PC-3 (cell line): Measurements from ENCODE around the gene ARHGAP31. TPM values are rescaled to one million over a fixed set of nuclear protein-coding genes. Genes with fewer than 3 reads are reported as not detected.

Experiments
- ATAC-seq: fragments of 200-7000 bp; cut with Tn5 transposase; 2 replicates; pipeline ENCODE4 v1.9.1; 2020; ENCODE audit warnings: mild to moderate bottlenecking, moderate library complexity
- BruUV-seq: library from RNA; stranded (reverse); fragments of 400-500 nt; replicated peaks from 2 replicates; lab custom pipeline; 2021; lab: Mats Ljungman, UMichigan
- CTCF ChIA-PET: fragments of 300-600 bp; sonication (Branson Sonifier 250); formaldehyde crosslinking; loops from one replicate; lab custom pipeline; 2022; ENCODE audit warnings: antibody characterized with exemption; lab: Charles Lee
- POLR2A ChIA-PET: fragments of 300-600 bp; sonication (Branson Sonifier 250); formaldehyde crosslinking; loops from one replicate; lab custom pipeline; 2022; ENCODE audit warnings: antibody characterized with exemption; ENCODE audit not compliant: unreplicated experiment; lab: Charles Lee
- DNase-seq: peaks from one replicate; pipeline ENCODE4 v3.0.0-alpha.2; 2015
- H2AFZ ChIP-seq: fragments of 300-600 bp; sonication (generic); 2 replicates; pipeline ENCODE4 v1.6.0; 2016; ENCODE audit warnings: antibody characterized with exemption, low read length
- H3F3A ChIP-seq: fragments of 300-600 bp; sonication (generic); one replicate; pipeline ENCODE4 v1.6.0; 2017; ENCODE audit warnings: antibody characterized with exemption, low read length, control low read depth, mild to moderate bottlenecking; ENCODE audit not compliant: unreplicated experiment
- H3K27ac ChIP-seq: fragments of 300-600 bp; sonication (generic); 2 replicates; pipeline ENCODE4 v1.5.1; 2016; ENCODE audit warnings: mild to moderate bottlenecking, low read length
- H3K27me3 ChIP-seq: fragments of 300-600 bp; sonication (generic); 2 replicates; pipeline ENCODE4 v1.6.1; 2016; ENCODE audit warnings: low read length, mixed read lengths
- H3K36me3 ChIP-seq: fragments of 300-600 bp; sonication (generic); 2 replicates; pipeline ENCODE4 v1.6.1; 2016; ENCODE audit warnings: low read depth, mixed run types, low read length, mixed read lengths
- H3K4me1 ChIP-seq: fragments of 300-600 bp; sonication (generic); 2 replicates; pipeline ENCODE4 v1.5.1; 2016; ENCODE audit warnings: low read length; ENCODE audit not compliant: insufficient read depth
- H3K4me2 ChIP-seq: fragments of 300-600 bp; sonication (generic); 2 replicates; pipeline ENCODE4 v1.6.0; 2016; ENCODE audit warnings: low read length
- H3K4me3 ChIP-seq: fragments of 300-600 bp; sonication (generic); 2 replicates; pipeline ENCODE4 v1.5.1; 2016; ENCODE audit warnings: mild to moderate bottlenecking, low read length, mixed read lengths
- H3K79me2 ChIP-seq: fragments of 300-600 bp; sonication (generic); 2 replicates; pipeline ENCODE4 v1.6.1; 2017; ENCODE audit warnings: low read length, mixed read lengths
- H3K9ac ChIP-seq: fragments of 300-600 bp; sonication (generic); 2 replicates; pipeline ENCODE4 v1.6.0; 2016; ENCODE audit warnings: mild to moderate bottlenecking, low read length
- H3K9me2 ChIP-seq: fragments of 300-600 bp; sonication (generic); replicated peaks from 2 replicates; pipeline ENCODE4 v1.6.1; 2016; ENCODE audit warnings: mixed run types, low read length, mixed read lengths
- H3K9me3 ChIP-seq: fragments of 300-600 bp; sonication (generic); 2 replicates; pipeline ENCODE4 v1.6.1; 2016; ENCODE audit warnings: low read length, mixed read lengths
- H4K20me1 ChIP-seq: fragments of 300-600 bp; sonication (generic); 2 replicates; pipeline ENCODE4 v1.6.1; 2016; ENCODE audit warnings: low read length, mixed read lengths
- EZH2 ChIP-seq: fragments of 300-600 bp; sonication (generic); IDR thresholded peaks from one replicate; pipeline ENCODE4 v1.6.1; 2017; ENCODE audit warnings: antibody characterized with exemption, mild to moderate bottlenecking, low read length; ENCODE audit not compliant: unreplicated experiment
- EZH2phosphoT487 ChIP-seq: fragments of 300-600 bp; sonication (generic); IDR thresholded peaks from 2 replicates; pipeline ENCODE4 v1.6.1; 2018; ENCODE audit warnings: mild to moderate bottlenecking, antibody characterized with exemption, low read length, borderline replicate concordance
- intact Hi-C: fragments of 100-400 bp; cut with micrococcal nuclease; formaldehyde crosslinking; loops from 2 replicates; pipeline ENCODE4 v1.9.0; 2023
- total RNA-seq: library from RNA; depleted of rRNA; stranded (reverse); fragments of >200 nt; gene quantifications from 2 replicates; pipeline ENCODE4 v1.2.3, GENCODE V29; 2014
- TF ChIP-seq, protein P1 (sequence below): fragments of 300-600 bp; sonication (generic); conservative IDR thresholded peaks from 2 replicates; pipeline ENCODE4 v1.5.1; 2017; ENCODE audit warnings: antibody characterized with exemption, low read depth, mild to moderate bottlenecking, low read length

ARHGAP31 gene
- total RNA-seq, 1 experiment from 2014 or later: 7.8 TPM

GRCh38 chr3:119291062-119291700 lies 3.0 kb upstream of the ARHGAP31 start:
- POLR2A ChIA-PET: no interaction called here
- CTCF ChIA-PET: no interaction called here
- Histone ChIP-seq H3K9me3 (peaks cover 11% of the 10 kb centered on the region), H3K9me2 (no peaks in the 10 kb centered on the region), H3K9ac (no peak overlapping the region), H3K4me2 (no peak overlapping the region), H2AFZ (no peak overlapping the region), H3K27ac (no peak overlapping the region), H3K4me3 (no peak overlapping the region), H3K36me3 (no peaks in the 10 kb centered on the region), H3K4me1 (peaks cover 14% of the 10 kb centered on the region), H3F3A (no peaks in the 10 kb centered on the region), H4K20me1 (no peaks in the 10 kb centered on the region), H3K27me3 (no peaks in the 10 kb centered on the region), H3K79me2 (peaks cover 17% of the 10 kb centered on the region)
- TF ChIP-seq, protein P1, sequence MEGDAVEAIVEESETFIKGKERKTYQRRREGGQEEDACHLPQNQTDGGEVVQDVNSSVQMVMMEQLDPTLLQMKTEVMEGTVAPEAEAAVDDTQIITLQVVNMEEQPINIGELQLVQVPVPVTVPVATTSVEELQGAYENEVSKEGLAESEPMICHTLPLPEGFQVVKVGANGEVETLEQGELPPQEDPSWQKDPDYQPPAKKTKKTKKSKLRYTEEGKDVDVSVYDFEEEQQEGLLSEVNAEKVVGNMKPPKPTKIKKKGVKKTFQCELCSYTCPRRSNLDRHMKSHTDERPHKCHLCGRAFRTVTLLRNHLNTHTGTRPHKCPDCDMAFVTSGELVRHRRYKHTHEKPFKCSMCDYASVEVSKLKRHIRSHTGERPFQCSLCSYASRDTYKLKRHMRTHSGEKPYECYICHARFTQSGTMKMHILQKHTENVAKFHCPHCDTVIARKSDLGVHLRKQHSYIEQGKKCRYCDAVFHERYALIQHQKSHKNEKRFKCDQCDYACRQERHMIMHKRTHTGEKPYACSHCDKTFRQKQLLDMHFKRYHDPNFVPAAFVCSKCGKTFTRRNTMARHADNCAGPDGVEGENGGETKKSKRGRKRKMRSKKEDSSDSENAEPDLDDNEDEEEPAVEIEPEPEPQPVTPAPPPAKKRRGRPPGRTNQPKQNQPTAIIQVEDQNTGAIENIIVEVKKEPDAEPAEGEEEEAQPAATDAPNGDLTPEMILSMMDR: no peak
- TF ChIP-seq EZH2phosphoT487 (no peak), EZH2 (no peak)
- intact Hi-C loops: no loop called here
- no TSS peak for BruUV-seq
- no peak for ATAC-seq
- no peak for DNase-seq

- POLR2A ChIA-PET: interaction anchor here (0.6 kb wide), 1 partner anchor 171 kb away, joined by 4 read pairs; the partner anchor contains the start of gene TMEM39A
- H3K9ac ChIP-seq: no peak overlapping the region
These were observed 1.5 kb upstream of the ARHGAP31 start for GRCh38 chr3:119292666-119293065.

More at GRCh38 chr3:119292666-119293065, 1.5 kb upstream of the ARHGAP31 start:
- no peak overlapping the region for H3K27ac ChIP-seq
- no peak overlapping the region for H2AFZ ChIP-seq
- no peaks in the 10 kb centered on the region for H3K27me3 ChIP-seq
- TF ChIP-seq, protein P1: no peak
- TF ChIP-seq EZH2 (no peak), EZH2phosphoT487 (no peak)
- H3K4me2 ChIP-seq: no peak overlapping the region
- intact Hi-C loops: no loop called here
- DNase-seq: no peak
- peaks cover 25% of the 10 kb centered on the region for H3K4me1 ChIP-seq
- CTCF ChIA-PET: no interaction called here
- 0 out of 2 replicates have a peak, but pooled peaks cover 3% of the 10 kb centered on the region for H3K9me3 ChIP-seq
- no peaks in the 10 kb centered on the region for H3K36me3 ChIP-seq
- no peaks in the 10 kb centered on the region for H3K9me2 ChIP-seq
- no peaks in the 10 kb centered on the region for H3F3A ChIP-seq
- H3K4me3 ChIP-seq: no peak overlapping the region
- H4K20me1 ChIP-seq: no peaks in the 10 kb centered on the region
- ATAC-seq: no peak
- no TSS peak for BruUV-seq
- peaks cover 31% of the 10 kb centered on the region for H3K79me2 ChIP-seq
